A673 (cell line): ENCODE measurements around the gene GCNT3.

Source experiments
- EZH2 ChIP-seq: fragments of 200-600 bp; sonication (generic); IDR thresholded peaks from 2 replicates; pipeline ENCODE4 v1.6.1; 2017; ENCODE audit warnings: borderline replicate concordance, low read depth, mild to moderate bottlenecking, mixed read lengths, antibody characterized with exemption, low read length; ENCODE audit not compliant: poor library complexity, severe bottlenecking
- TF ChIP-seq, protein P1 (sequence below): fragments of 300-800, 200-600 bp; sonication (generic); conservative IDR thresholded peaks from 2 replicates; pipeline ENCODE4 v1.5.1; 2017; ENCODE audit warnings: low read depth, mild to moderate bottlenecking, antibody characterized with exemption, low read length, moderate library complexity, mixed read lengths

DNA sequence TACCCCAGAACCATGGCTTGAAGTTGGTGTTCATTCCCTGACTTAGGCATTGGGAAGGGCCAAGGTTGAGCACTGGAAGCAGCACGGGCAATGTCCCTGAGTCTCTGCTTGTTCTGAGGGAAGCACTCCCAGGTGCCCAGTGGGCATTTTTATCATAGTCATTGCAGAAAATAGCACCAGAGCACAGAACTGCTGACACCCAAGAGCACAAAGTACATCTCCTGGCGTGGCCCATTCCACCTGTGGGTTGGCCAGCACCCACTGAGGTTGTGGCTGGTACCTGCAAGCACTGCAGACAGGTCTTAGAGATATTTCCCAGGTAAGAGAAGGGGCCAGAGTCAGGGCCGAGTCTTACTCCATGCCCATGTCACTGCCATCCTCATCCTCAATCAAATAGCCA lies 28.5 kb upstream of the GCNT3 start:
- TF ChIP-seq, protein P1, sequence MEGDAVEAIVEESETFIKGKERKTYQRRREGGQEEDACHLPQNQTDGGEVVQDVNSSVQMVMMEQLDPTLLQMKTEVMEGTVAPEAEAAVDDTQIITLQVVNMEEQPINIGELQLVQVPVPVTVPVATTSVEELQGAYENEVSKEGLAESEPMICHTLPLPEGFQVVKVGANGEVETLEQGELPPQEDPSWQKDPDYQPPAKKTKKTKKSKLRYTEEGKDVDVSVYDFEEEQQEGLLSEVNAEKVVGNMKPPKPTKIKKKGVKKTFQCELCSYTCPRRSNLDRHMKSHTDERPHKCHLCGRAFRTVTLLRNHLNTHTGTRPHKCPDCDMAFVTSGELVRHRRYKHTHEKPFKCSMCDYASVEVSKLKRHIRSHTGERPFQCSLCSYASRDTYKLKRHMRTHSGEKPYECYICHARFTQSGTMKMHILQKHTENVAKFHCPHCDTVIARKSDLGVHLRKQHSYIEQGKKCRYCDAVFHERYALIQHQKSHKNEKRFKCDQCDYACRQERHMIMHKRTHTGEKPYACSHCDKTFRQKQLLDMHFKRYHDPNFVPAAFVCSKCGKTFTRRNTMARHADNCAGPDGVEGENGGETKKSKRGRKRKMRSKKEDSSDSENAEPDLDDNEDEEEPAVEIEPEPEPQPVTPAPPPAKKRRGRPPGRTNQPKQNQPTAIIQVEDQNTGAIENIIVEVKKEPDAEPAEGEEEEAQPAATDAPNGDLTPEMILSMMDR, result no peak
- no peak for TF ChIP-seq EZH2
